GM20000 (cell line): ENCODE measurements around the gene EXOC3L1.

ENCODE experiments used
- DNase-seq: peaks from one replicate; pipeline ENCODE4 v3.0.0; 2012; ENCODE audit warnings: low spot score
- CTCF ChIP-seq: IDR thresholded peaks from 2 replicates; pipeline ENCODE4 v1.5.1; 2012; ENCODE audit warnings: mild to moderate bottlenecking, control low read depth; ENCODE audit errors: extremely low read depth, missing control alignments

The EXOC3L1 gene

GRCh38 chr16:67147437-67148140 lies 42.3 kb downstream of the EXOC3L1 start:
- no peak for TF ChIP-seq CTCF

GRCh38 chr16:67146523-67147357 lies 43.2 kb downstream of the EXOC3L1 start:
- DNase-seq: no peak
- TF ChIP-seq CTCF: no peak

More at GRCh38 chr16:67147437-67148140, 42.3 kb downstream of the EXOC3L1 start:
- no peak for DNase-seq

- no peak for DNase-seq
- TF ChIP-seq CTCF: no peak
Observed at GRCh38 chr16:67145746-67146145, 44.2 kb downstream of the EXOC3L1 start.

GRCh38 chr16:67144943-67145342 lies 45.0 kb downstream of the EXOC3L1 start:
- TF ChIP-seq CTCF: no peak
- no peak for DNase-seq

GRCh38 chr16:67142342-67142741 lies 47.6 kb downstream of the EXOC3L1 start:
- no peak for TF ChIP-seq CTCF

GRCh38 chr16:67141391-67141790 lies 48.5 kb downstream of the EXOC3L1 start:
- no peak for TF ChIP-seq CTCF
- DNase-seq: no peak

More at GRCh38 chr16:67142342-67142741, 47.6 kb downstream of the EXOC3L1 start:
- DNase-seq: no peak

- no peak for DNase-seq
- no peak for TF ChIP-seq CTCF
Observed at GRCh38 chr16:67137605-67138004, 52.3 kb downstream of the EXOC3L1 start.
